MM.1S (cell line): ENCODE results near the gene FOXI2.

ENCODE experiments used
- EZH2 ChIP-seq: fragments of 300-600 bp; sonication (generic); optimal IDR thresholded peaks from 2 replicates; pipeline ENCODE3; 2017; ENCODE audit warnings: low read depth, mild to moderate bottlenecking, antibody characterized with exemption, low read length, mixed read lengths
- TF ChIP-seq, protein P1 (sequence below): fragments of 300-600 bp; sonication (generic); IDR thresholded peaks from 2 replicates; pipeline ENCODE4 v1.5.1; 2016; ENCODE audit warnings: antibody characterized with exemption, low read length, mixed read lengths

DNA sequence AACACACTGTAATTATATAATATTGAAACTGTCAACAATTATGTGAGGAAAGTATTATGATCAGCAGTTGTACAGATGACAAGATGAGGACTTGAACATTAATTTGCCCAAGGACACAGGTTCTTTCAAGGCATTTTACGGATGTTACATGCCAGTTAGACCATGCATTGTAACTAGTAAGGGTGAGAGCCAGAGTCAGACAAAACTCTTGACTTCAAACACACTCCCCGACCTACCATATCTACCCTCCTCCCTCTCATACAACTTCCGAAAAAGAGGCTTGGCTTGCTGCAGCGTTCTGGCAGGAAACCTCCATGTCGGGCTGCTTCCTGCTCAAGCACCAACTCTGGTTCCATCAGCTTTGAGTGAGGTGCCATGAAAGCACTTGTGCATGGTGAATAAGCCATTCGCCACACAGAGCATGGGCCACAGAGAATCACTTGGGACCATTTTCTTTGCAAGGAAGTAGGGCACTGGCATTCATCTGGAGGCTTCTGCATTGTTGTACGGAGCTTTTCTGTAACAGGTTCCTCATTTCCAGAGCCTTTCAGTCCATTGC is 53.2 kb downstream of the FOXI2 start:
- TF ChIP-seq, protein P1, sequence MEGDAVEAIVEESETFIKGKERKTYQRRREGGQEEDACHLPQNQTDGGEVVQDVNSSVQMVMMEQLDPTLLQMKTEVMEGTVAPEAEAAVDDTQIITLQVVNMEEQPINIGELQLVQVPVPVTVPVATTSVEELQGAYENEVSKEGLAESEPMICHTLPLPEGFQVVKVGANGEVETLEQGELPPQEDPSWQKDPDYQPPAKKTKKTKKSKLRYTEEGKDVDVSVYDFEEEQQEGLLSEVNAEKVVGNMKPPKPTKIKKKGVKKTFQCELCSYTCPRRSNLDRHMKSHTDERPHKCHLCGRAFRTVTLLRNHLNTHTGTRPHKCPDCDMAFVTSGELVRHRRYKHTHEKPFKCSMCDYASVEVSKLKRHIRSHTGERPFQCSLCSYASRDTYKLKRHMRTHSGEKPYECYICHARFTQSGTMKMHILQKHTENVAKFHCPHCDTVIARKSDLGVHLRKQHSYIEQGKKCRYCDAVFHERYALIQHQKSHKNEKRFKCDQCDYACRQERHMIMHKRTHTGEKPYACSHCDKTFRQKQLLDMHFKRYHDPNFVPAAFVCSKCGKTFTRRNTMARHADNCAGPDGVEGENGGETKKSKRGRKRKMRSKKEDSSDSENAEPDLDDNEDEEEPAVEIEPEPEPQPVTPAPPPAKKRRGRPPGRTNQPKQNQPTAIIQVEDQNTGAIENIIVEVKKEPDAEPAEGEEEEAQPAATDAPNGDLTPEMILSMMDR = no peak
- TF ChIP-seq EZH2 = no peak
